Measurements from ENCODE around the gene CCNI.

DNA sequence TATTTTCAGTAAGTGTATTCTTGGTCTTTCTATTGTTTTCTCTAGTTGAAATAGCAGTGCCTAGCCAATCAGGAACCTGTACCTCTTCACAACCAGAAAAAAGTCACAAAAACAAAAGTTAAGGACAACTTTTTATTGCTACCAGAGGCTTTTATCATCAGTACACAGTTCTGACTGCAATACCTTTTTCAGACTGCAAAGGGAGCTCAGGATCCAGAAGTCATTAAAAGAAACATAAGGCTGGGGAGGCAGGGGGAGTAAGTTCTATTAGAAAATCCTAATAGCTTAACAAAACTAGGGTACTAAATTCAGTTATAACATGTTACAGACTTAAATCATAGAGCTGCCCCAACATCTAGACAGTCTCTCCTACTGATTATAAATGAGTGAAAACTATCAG, 28.8 kb downstream of the CCNI start:
- TF ChIP-seq, protein P1, sequence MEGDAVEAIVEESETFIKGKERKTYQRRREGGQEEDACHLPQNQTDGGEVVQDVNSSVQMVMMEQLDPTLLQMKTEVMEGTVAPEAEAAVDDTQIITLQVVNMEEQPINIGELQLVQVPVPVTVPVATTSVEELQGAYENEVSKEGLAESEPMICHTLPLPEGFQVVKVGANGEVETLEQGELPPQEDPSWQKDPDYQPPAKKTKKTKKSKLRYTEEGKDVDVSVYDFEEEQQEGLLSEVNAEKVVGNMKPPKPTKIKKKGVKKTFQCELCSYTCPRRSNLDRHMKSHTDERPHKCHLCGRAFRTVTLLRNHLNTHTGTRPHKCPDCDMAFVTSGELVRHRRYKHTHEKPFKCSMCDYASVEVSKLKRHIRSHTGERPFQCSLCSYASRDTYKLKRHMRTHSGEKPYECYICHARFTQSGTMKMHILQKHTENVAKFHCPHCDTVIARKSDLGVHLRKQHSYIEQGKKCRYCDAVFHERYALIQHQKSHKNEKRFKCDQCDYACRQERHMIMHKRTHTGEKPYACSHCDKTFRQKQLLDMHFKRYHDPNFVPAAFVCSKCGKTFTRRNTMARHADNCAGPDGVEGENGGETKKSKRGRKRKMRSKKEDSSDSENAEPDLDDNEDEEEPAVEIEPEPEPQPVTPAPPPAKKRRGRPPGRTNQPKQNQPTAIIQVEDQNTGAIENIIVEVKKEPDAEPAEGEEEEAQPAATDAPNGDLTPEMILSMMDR (IDR thresholded peaks at IDR 0.05 in 2 of 3, conservative IDR thresholded peaks at IDR 0.05 in 1 of 3; ENCODE audit: borderline replicate concordance in 1 of 3, insufficient read depth in 1 of 3, low read depth in 2 of 3, low read length in 2 of 3) = peak; percentile 22 to 54 (median 25); a peak in 4 of 6 replicates
- TF ChIP-seq REST (IDR thresholded peaks at IDR 0.05; ENCODE audit: low read depth) (no peak), POLR2A (IDR thresholded peaks at IDR 0.05; ENCODE audit: borderline replicate concordance, extremely low read depth, insufficient read depth, insufficient read length) (no peak)
